ENCODE results near the gene RETREG1. TPM values are rescaled to one million over a fixed set of nuclear protein-coding genes. Genes with fewer than 3 reads are reported as not detected.

Gene RETREG1
- not detected in 2 replicates for total RNA-seq (2014; rRNA removed; shearing (Covaris generic); ENCODE audit: low replicate concordance)

GRCh38 chr5:16616536-16617273 is at the start of gene RETREG1:
Gene RETREG1, minus strand, starts transcription at chr5:16616997. Its CDS starts 26 bp downstream, at chr5:16616971.
- Histone ChIP-seq H3K27ac (ENCODE audit: low read length) (no peak within 1 kb of the TSS), H4K20me1 (ENCODE audit: insufficient read depth, low read depth, low read length) (no peaks in the 10 kb centered on the region), H3K79me2 (ENCODE audit: low read length) (no peaks in the 10 kb centered on the region), H3K27me3 (ENCODE audit: low read length) (no peaks in the 10 kb centered on the region), H3K9ac (ENCODE audit: low read length) (no peak within 1 kb of the TSS), H3K4me2 (ENCODE audit: low read depth, low read length, poor library complexity, severe bottlenecking) (no peak within 1 kb of the TSS), H3K4me1 (ENCODE audit: low read length) (0 out of 2 replicates have a peak, but pooled peaks cover 3% of the 10 kb centered on the region), H3K9me2 (replicated peaks; ENCODE audit: insufficient read depth, low read length) (no peaks in the 10 kb centered on the region), H3K36me3 (ENCODE audit: insufficient read depth, low read length) (no peaks in the 10 kb centered on the region), H2AFZ (ENCODE audit: low read length) (no peak within 1 kb of the TSS), H3K4me3 (ENCODE audit: low read length) (no peak within 1 kb of the TSS), H3K9me3 (ENCODE audit: low read length) (no peaks in the 10 kb centered on the region)
- DNase-seq = no peak

DNA sequence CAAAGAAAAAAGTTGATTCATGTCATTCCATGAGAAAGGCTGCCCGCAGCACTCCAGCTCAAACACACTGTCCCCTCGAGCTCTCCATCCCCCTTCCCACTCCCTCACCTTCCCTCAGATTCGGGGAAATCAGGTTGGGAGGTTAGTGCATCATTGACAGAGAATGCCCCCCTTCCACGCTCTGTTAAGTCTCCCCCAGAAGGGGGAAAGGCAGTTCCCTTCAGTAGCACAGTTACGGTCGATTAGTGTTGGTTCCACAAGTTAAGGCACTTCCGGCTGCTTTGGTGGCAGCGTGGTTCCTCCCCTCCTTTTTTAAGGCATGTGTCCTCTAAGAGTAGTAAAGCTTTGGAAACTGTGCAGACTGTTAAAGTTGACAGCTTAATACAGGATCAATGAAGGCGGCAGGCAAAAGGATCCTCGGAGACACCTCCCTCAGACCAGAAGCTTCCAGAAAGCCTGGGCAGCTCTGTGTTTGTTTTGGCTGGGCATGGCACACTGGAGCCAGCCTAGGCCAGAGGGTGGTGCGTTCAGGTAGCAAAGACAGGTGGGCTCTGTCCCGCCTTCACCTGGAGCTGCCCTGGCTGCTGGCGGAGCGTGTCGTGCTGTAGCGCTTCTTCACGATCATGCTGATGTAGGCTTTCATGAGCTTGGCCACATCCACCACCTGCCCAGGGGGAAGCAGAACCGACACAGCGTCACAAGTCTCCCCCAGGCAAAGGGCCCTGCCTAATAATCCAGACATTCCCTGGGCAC is 49.5 kb upstream of the RETREG1 start:
- Histone ChIP-seq H3K4me2 (ENCODE audit: low read depth, low read length, poor library complexity, severe bottlenecking) (no peak overlapping the region), H3K36me3 (ENCODE audit: insufficient read depth, low read length) (no peaks in the 10 kb centered on the region), H3K4me1 (ENCODE audit: low read length) (peaks cover 2% of the 10 kb centered on the region; the same call in 1 of the 2 replicates), H3K9me3 (ENCODE audit: low read length) (no peaks in the 10 kb centered on the region), H3K4me3 (ENCODE audit: low read length) (no peak overlapping the region), H3K27me3 (ENCODE audit: low read length) (no peaks in the 10 kb centered on the region), H3K79me2 (ENCODE audit: low read length) (no peaks in the 10 kb centered on the region), H3K9ac (ENCODE audit: low read length) (no peak overlapping the region), H3K9me2 (replicated peaks; ENCODE audit: insufficient read depth, low read length) (no peaks in the 10 kb centered on the region), H3K27ac (ENCODE audit: low read length) (no peak overlapping the region), H2AFZ (ENCODE audit: low read length) (no peak overlapping the region), H4K20me1 (ENCODE audit: insufficient read depth, low read depth, low read length) (no peaks in the 10 kb centered on the region)
- DNase-seq = no peak

GRCh38 chr5:16665601-16666000 is 48.8 kb upstream of the RETREG1 start:
- Histone ChIP-seq H3K4me2 (ENCODE audit: low read depth, low read length, poor library complexity, severe bottlenecking) (no peak overlapping the region), H3K36me3 (ENCODE audit: insufficient read depth, low read length) (no peaks in the 10 kb centered on the region), H3K79me2 (ENCODE audit: low read length) (no peaks in the 10 kb centered on the region), H3K9me3 (ENCODE audit: low read length) (no peaks in the 10 kb centered on the region), H3K4me3 (ENCODE audit: low read length) (no peak overlapping the region), H3K9me2 (replicated peaks; ENCODE audit: insufficient read depth, low read length) (no peaks in the 10 kb centered on the region), H3K27ac (ENCODE audit: low read length) (no peak overlapping the region), H2AFZ (ENCODE audit: low read length) (no peak overlapping the region), H3K4me1 (ENCODE audit: low read length) (peaks cover 2% of the 10 kb centered on the region; the same call in 1 of the 2 replicates), H3K27me3 (ENCODE audit: low read length) (no peaks in the 10 kb centered on the region), H3K9ac (ENCODE audit: low read length) (no peak overlapping the region), H4K20me1 (ENCODE audit: insufficient read depth, low read depth, low read length) (no peaks in the 10 kb centered on the region)
- DNase-seq = no peak

GRCh38 chr5:16664368-16664767 is 47.6 kb upstream of the RETREG1 start:
- Histone ChIP-seq H3K27me3 (ENCODE audit: low read length) (no peaks in the 10 kb centered on the region), H3K4me1 (ENCODE audit: low read length) (peaks cover 2% of the 10 kb centered on the region; the same call in 1 of the 2 replicates), H3K4me2 (ENCODE audit: low read depth, low read length, poor library complexity, severe bottlenecking) (no peak overlapping the region), H3K4me3 (ENCODE audit: low read length) (no peak overlapping the region), H3K9me2 (replicated peaks; ENCODE audit: insufficient read depth, low read length) (no peaks in the 10 kb centered on the region), H3K9me3 (ENCODE audit: low read length) (no peaks in the 10 kb centered on the region), H3K9ac (ENCODE audit: low read length) (no peak overlapping the region), H4K20me1 (ENCODE audit: insufficient read depth, low read depth, low read length) (no peaks in the 10 kb centered on the region), H3K79me2 (ENCODE audit: low read length) (no peaks in the 10 kb centered on the region), H3K36me3 (ENCODE audit: insufficient read depth, low read length) (no peaks in the 10 kb centered on the region), H2AFZ (ENCODE audit: low read length) (no peak overlapping the region), H3K27ac (ENCODE audit: low read length) (no peak overlapping the region)
- DNase-seq = no peak

GRCh38 chr5:16663840-16664239 is 47.0 kb upstream of the RETREG1 start:
- H3K4me1 ChIP-seq (ENCODE audit: low read length) = peaks cover 2% of the 10 kb centered on the region; the same call in 1 of the 2 replicates

GRCh38 chr5:16661713-16662112 is 44.9 kb upstream of the RETREG1 start:
- H4K20me1 ChIP-seq (ENCODE audit: insufficient read depth, low read depth, low read length) = no peaks in the 10 kb centered on the region
- H3K36me3 ChIP-seq (ENCODE audit: insufficient read depth, low read length) = no peaks in the 10 kb centered on the region
- H3K27me3 ChIP-seq (ENCODE audit: low read length) = no peaks in the 10 kb centered on the region
- no peaks in the 10 kb centered on the region for H3K9me2 ChIP-seq (replicated peaks; ENCODE audit: insufficient read depth, low read length)
- H3K4me1 ChIP-seq (ENCODE audit: low read length) = no peaks in the 10 kb centered on the region
- H3K9me3 ChIP-seq (ENCODE audit: low read length) = no peaks in the 10 kb centered on the region
- H2AFZ ChIP-seq (ENCODE audit: low read length) = no peak overlapping the region
- no peak overlapping the region for H3K4me2 ChIP-seq (ENCODE audit: low read depth, low read length, poor library complexity, severe bottlenecking)
- no peak for DNase-seq
- H3K27ac ChIP-seq (ENCODE audit: low read length) = no peak overlapping the region
- H3K9ac ChIP-seq (ENCODE audit: low read length) = no peak overlapping the region
- no peak overlapping the region for H3K4me3 ChIP-seq (ENCODE audit: low read length)
- no peaks in the 10 kb centered on the region for H3K79me2 ChIP-seq (ENCODE audit: low read length)

More at GRCh38 chr5:16663840-16664239, 47.0 kb upstream of the RETREG1 start:
- no peaks in the 10 kb centered on the region for H3K9me3 ChIP-seq (ENCODE audit: low read length)
- no peaks in the 10 kb centered on the region for H3K79me2 ChIP-seq (ENCODE audit: low read length)
- H3K27ac ChIP-seq (ENCODE audit: low read length) = no peak overlapping the region
- no peak for DNase-seq
- H3K36me3 ChIP-seq (ENCODE audit: insufficient read depth, low read length) = no peaks in the 10 kb centered on the region
- no peak overlapping the region for H3K4me3 ChIP-seq (ENCODE audit: low read length)
- no peaks in the 10 kb centered on the region for H4K20me1 ChIP-seq (ENCODE audit: insufficient read depth, low read depth, low read length)
- H3K27me3 ChIP-seq (ENCODE audit: low read length) = no peaks in the 10 kb centered on the region
- no peak overlapping the region for H3K4me2 ChIP-seq (ENCODE audit: low read depth, low read length, poor library complexity, severe bottlenecking)
- no peak overlapping the region for H2AFZ ChIP-seq (ENCODE audit: low read length)
- no peak overlapping the region for H3K9ac ChIP-seq (ENCODE audit: low read length)
- no peaks in the 10 kb centered on the region for H3K9me2 ChIP-seq (replicated peaks; ENCODE audit: insufficient read depth, low read length)

DNA sequence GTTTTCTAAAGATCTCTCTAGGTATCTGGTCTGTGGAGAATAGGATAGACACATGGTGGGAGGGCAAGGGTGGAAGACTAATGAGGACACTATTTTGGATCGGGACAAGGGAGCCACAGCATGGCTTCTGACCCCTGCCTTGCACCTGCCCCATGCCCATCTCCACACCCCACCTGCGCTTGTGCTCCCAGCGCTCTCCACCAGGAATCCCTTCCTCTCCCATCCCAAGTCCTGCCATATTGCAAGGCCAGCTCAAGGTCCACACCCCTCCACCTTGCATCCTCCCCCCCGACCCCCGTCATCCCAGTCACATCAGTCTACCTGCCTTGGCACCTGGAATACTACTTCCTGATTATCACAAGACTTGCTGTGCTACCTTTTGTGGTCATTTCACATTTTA is 44.2 kb upstream of the RETREG1 start:
- Histone ChIP-seq H3K79me2 (ENCODE audit: low read length) (no peaks in the 10 kb centered on the region), H4K20me1 (ENCODE audit: insufficient read depth, low read depth, low read length) (no peaks in the 10 kb centered on the region), H3K27me3 (ENCODE audit: low read length) (no peaks in the 10 kb centered on the region), H3K9ac (ENCODE audit: low read length) (no peak overlapping the region), H3K4me1 (ENCODE audit: low read length) (no peaks in the 10 kb centered on the region), H3K36me3 (ENCODE audit: insufficient read depth, low read length) (no peaks in the 10 kb centered on the region), H3K9me3 (ENCODE audit: low read length) (no peaks in the 10 kb centered on the region), H3K27ac (ENCODE audit: low read length) (no peak overlapping the region), H3K4me3 (ENCODE audit: low read length) (no peak overlapping the region), H3K4me2 (ENCODE audit: low read depth, low read length, poor library complexity, severe bottlenecking) (no peak overlapping the region), H3K9me2 (replicated peaks; ENCODE audit: insufficient read depth, low read length) (no peaks in the 10 kb centered on the region), H2AFZ (ENCODE audit: low read length) (no peak overlapping the region)
- DNase-seq = no peak

GRCh38 chr5:16659536-16659935 is 42.7 kb upstream of the RETREG1 start:
- Histone ChIP-seq H3K9ac (ENCODE audit: low read length) (no peak overlapping the region), H3K27me3 (ENCODE audit: low read length) (no peaks in the 10 kb centered on the region), H3K4me2 (ENCODE audit: low read depth, low read length, poor library complexity, severe bottlenecking) (no peak overlapping the region), H3K79me2 (ENCODE audit: low read length) (no peaks in the 10 kb centered on the region), H3K9me2 (replicated peaks; ENCODE audit: insufficient read depth, low read length) (no peaks in the 10 kb centered on the region), H3K9me3 (ENCODE audit: low read length) (no peaks in the 10 kb centered on the region), H4K20me1 (ENCODE audit: insufficient read depth, low read depth, low read length) (no peaks in the 10 kb centered on the region), H3K36me3 (ENCODE audit: insufficient read depth, low read length) (no peaks in the 10 kb centered on the region), H2AFZ (ENCODE audit: low read length) (no peak overlapping the region), H3K27ac (ENCODE audit: low read length) (no peak overlapping the region), H3K4me1 (ENCODE audit: low read length) (no peaks in the 10 kb centered on the region), H3K4me3 (ENCODE audit: low read length) (no peak overlapping the region)
- DNase-seq = no peak

All from Karpas-422 (cell line).